Measurements from ENCODE around the gene APEH. TPM values are rescaled to one million over a fixed set of nuclear protein-coding genes. Genes with fewer than 3 reads are reported as not detected.

The APEH gene
- total and polyA plus RNA-seq, 2 of the 13 experiments (the other 11 are each of a cell fraction or from before 2014, with no cell fraction given): 116 to 130 TPM

DNA sequence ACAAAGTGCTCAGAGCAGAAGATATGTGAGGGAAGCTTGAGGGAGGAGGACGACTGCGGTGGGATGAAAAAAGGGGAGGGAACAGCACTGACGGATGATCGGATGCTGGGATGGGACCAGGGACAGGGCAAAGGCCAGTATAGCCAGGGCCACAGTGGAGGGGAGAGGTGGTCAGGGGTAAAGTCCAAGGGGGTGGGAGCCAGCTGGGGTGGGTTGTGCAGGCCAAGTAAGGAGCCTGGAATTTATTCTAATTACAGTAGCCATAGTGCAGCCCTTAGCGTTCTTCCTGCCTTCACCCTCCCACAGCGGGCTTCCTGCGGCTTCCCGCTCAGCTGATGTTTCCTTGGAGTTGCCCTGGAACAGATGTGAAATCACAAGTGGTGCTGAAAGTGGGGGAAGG lies 7.6 kb upstream of the APEH start (continued):
- TF ChIP-seq, protein P1, sequence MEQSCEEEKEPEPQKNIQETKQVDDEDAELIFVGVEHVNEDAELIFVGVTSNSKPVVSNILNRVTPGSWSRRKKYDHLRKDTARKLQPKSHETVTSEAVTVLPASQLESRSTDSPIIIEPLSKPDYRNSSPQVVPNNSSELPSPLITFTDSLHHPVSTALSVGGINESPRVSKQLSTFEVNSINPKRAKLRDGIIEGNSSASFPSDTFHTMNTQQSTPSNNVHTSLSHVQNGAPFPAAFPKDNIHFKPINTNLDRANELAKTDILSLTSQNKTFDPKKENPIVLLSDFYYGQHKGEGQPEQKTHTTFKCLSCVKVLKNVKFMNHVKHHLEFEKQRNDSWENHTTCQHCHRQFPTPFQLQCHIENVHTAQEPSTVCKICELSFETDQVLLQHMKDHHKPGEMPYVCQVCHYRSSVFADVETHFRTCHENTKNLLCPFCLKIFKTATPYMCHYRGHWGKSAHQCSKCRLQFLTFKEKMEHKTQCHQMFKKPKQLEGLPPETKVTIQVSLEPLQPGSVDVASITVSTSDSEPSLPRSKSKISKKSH (CRISPR knock-in tag; IDR thresholded peaks at IDR 0.05; ENCODE audit: borderline replicate concordance): no peak
- no peak for TF ChIP-seq TAF1 (CRISPR knock-in tag; IDR thresholded peaks at IDR 0.05)
- no peak for TF ChIP-seq ETS1 (CRISPR knock-in tag; IDR thresholded peaks at IDR 0.05)
- no peak for TF ChIP-seq CENPT (CRISPR knock-in tag; IDR thresholded peaks at IDR 0.05; ENCODE audit: low read depth)
- TF ChIP-seq DRAP1 (CRISPR knock-in tag; IDR thresholded peaks at IDR 0.05): no peak
- no peak for TF ChIP-seq ZBTB37 (CRISPR knock-in tag; IDR thresholded peaks at IDR 0.05)
- no peak for TF ChIP-seq POLR2A (IDR thresholded peaks at IDR 0.05; ENCODE audit: insufficient read depth in 1 of 2, low read depth in 2 of 2, low read length in 2 of 2)
- TF ChIP-seq, protein P2, sequence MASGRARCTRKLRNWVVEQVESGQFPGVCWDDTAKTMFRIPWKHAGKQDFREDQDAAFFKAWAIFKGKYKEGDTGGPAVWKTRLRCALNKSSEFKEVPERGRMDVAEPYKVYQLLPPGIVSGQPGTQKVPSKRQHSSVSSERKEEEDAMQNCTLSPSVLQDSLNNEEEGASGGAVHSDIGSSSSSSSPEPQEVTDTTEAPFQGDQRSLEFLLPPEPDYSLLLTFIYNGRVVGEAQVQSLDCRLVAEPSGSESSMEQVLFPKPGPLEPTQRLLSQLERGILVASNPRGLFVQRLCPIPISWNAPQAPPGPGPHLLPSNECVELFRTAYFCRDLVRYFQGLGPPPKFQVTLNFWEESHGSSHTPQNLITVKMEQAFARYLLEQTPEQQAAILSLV (CRISPR knock-in tag; IDR thresholded peaks at IDR 0.05; ENCODE audit: borderline replicate concordance): no peak
- no peak for TF ChIP-seq ZFP82 (CRISPR knock-in tag; IDR thresholded peaks at IDR 0.05; ENCODE audit: borderline replicate concordance)
- no peak for TF ChIP-seq ATRX (CRISPR knock-in tag; IDR thresholded peaks at IDR 0.05; ENCODE audit: borderline replicate concordance)
- no peak for TF ChIP-seq ZSCAN9 (CRISPR knock-in tag; IDR thresholded peaks at IDR 0.05; ENCODE audit: borderline replicate concordance)
- no peak for TF ChIP-seq SSRP1 (CRISPR knock-in tag; IDR thresholded peaks at IDR 0.05)
- TF ChIP-seq ZSCAN22 (CRISPR knock-in tag; IDR thresholded peaks at IDR 0.05): 0 out of 2 replicates have a peak, but pooled peaks have one; percentile 52
- no peak for TF ChIP-seq AGO1 (IDR thresholded peaks at IDR 0.05; ENCODE audit: low read depth, low read length, poor library complexity, severe bottlenecking)
- TF ChIP-seq RERE (CRISPR knock-in tag; IDR thresholded peaks at IDR 0.05; ENCODE audit: low read depth): no peak
- no peak for TF ChIP-seq BORCS8-MEF2B (CRISPR knock-in tag; IDR thresholded peaks at IDR 0.05)
- no peak for TF ChIP-seq MBD4 (IDR thresholded peaks at IDR 0.05; ENCODE audit: borderline replicate concordance, low read length)
- no peak for TF ChIP-seq ZNF709 (CRISPR knock-in tag; IDR thresholded peaks at IDR 0.05)
- TF ChIP-seq FOXO1 (CRISPR knock-in tag; IDR thresholded peaks at IDR 0.05): peak; percentile 48; the same call in 1 of the 2 replicates
- TF ChIP-seq HNRNPH1 (optimal IDR thresholded peaks at IDR 0.05; ENCODE audit: low read depth, low read length): no peak
